LoVo (cell line): Measurements from ENCODE around the gene RBM14.
"Not testable (repeated sequence)": the region's sequence is repeated elsewhere in the genome, so short reads cannot be mapped to it uniquely, and the experiment has no call there.

Experiments
- DNase-seq: peaks from one replicate; pipeline ENCODE4 v3.0.0-alpha.2; 2016; ENCODE audit warnings: low spot score

The RBM14 gene

GRCh38 chr11:66616379-66617154 is at the start of gene RBM14:
Gene RBM14, plus strand, starts transcription at chr11:66616630. Its CDS starts 91 bp downstream, at chr11:66616721.
- DNase-seq = peak; percentile 98

GRCh38 chr11:66567787-66568123 is 48.7 kb upstream of the RBM14 start:
- no peak for DNase-seq

GRCh38 chr11:66568124-66568916 is 48.1 kb upstream of the RBM14 start, which contains the start of gene CTSF:
Gene CTSF, minus strand, starts transcription at chr11:66568606. Its CDS starts 120 bp downstream, at chr11:66568486.
- no peak for DNase-seq

- no peak for DNase-seq
These were observed 47.4 kb upstream of the RBM14 start for GRCh38 chr11:66569076-66569475.

GRCh38 chr11:66570079-66570849 is 46.2 kb upstream of the RBM14 start:
- DNase-seq = no peak

DNA sequence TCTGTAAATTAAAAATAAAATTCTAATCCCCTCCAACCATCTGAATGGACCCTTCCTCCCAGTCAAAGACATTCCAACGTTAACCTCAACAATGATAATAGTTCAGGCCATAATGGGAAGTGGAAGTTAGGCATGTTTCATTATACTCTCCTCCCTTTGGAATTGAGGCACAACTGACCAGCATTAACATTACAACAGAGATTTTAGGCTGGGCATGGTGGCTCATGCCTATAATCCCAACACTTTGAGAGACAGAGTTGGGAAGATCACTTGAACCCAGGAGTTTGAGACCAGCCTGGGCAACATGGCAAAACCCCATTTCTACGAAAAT is 45.6 kb upstream of the RBM14 start:
- DNase-seq = no peak

GRCh38 chr11:66579017-66579606 is 37.3 kb upstream of the RBM14 start:
- peak; percentile 21 for DNase-seq

DNA sequence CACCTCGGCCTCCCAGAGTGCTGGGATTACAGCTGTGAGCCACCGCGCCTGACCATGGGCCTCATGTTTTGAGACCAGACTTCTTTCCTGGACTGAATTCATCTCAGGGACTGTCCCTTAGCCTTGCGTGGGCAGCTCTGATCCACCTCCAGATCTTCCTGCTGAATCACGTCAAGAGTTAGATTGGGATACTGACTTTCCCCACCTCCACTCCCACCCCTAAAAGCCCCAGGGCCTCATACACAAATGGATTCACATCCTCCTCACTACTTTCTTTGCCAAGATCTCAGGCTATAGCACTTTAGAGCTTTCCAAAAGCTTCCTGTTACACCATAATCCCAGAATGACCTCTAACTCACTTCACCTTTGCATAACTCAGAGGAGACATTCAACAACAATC is 35.6 kb upstream of the RBM14 start:
- DNase-seq = no peak

DNA sequence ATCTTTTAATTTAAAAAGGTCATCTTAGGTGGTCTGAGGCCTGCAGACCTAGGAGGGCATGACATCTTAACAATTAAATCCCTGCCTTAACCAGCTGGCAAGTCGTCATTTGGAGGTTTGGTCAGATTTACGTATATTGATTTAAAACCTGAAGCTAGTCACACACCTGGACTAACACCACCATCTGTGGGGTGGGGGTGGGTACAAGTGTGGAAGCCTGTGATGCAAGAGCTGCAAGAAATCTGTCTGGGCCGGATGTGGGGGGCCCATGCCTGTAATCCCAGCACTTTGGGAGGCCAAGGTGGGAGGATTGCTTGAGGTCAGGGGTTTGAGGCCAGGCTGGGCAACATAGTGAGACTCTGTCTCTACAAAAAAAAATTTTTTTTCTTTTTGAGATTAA is 35.2 kb upstream of the RBM14 start:
- no peak for DNase-seq

DNA sequence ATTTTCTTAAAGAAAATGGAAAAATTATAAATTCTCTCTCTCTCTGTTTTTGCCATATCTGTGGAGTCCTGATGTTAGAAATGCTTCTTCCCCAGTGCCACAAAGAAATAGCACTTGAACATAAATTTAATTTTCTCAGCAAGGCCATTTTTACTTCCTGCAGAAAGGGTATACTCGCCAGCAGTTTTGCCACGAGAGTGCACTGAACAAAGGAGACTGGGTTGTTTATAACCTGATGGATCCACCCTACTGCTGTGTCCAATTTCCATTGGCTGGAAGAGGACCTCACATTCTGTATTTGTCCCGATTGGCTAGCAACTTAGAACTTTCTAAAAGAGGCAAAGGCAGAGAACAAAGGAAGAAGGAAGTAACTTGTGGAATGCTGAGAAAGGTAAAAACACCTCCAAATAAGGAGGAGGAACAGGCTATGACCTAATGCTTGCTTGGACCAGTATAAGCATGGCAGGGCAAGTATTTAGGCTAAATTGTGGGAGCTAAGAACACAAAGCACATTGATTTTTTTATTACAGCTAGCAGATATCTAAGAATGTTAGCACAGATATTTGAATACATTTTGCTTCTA is 33.8 kb upstream of the RBM14 start:
- DNase-seq = not testable (repeated sequence)

DNA sequence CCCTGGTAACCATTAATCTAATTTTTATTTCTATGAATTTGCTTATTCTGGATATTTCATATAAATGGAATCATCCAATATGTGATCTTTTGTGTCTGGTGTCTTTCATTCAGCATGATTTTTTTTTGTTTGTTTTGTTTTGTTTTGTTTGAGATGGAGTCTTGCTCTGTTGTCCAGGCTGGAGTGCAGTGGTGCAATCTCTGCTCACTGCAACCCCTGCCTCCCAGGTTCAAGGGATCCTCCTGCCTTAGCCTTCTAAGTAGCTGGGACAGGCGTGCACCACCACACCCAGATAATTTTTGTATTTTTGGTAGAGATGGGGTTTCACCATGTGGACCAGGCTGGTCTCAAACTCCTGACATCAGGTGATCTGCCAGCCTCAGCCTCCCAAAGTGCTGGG is 31.0 kb upstream of the RBM14 start:
- not testable (repeated sequence) for DNase-seq

- DNase-seq = no peak
These were observed 30.3 kb upstream of the RBM14 start for GRCh38 chr11:66586136-66586535.

DNA sequence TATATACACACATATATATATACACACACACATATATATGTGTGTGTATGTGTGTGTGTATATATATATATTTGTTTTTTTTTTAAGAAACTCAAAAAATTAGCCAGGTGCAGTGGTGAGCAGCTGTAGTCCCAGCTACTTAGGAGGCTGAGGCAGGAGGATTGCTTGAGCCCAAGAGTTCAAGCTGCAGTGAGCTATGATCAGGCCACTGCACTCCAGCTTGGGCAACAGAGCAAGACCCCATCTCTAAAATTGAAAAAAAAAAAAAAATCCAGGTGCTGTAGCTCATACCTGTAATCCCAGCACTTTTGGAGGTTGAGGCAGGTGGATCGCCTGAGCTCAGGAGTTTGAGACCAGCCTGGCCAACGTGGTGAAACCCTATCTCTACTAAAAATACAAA is 27.1 kb upstream of the RBM14 start:
- DNase-seq = not testable (repeated sequence)

GRCh38 chr11:66589996-66590675 is 26.3 kb upstream of the RBM14 start:
- no peak for DNase-seq

DNA sequence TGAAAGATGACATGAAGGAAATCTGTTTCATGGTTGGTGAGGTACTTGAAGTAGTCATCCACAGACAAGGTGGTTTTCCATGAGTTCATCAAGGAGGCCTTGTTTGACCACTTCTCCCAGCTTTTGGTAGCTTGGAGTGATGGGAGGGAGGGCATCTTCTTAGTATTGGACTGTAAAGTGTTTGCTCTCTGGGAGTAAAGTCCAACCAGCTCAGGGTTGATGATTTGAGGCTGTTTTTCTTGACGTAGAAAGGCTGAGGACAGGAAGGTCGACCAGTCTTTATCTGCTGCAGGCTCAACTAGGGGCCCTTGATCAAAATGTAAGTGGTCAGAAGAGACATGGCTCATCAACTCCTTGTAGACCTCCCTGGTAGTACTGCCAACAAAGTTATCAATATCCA is 25.3 kb upstream of the RBM14 start:
- DNase-seq = no peak

GRCh38 chr11:66592457-66593302 is 23.8 kb upstream of the RBM14 start, which contains the start of the genes CCDC87 and CCS:
Gene CCDC87, minus strand, starts transcription at chr11:66593063. Its CDS starts 48 bp downstream, at chr11:66593015.
Gene CCS, plus strand, starts transcription at chr11:66593185. Its CDS starts 77 bp downstream, at chr11:66593262.
- peak; percentile 97 for DNase-seq

GRCh38 chr11:66593303-66593635 is 23.2 kb upstream of the RBM14 start:
- DNase-seq = no peak

GRCh38 chr11:66593650-66594049 is 22.8 kb upstream of the RBM14 start:
- no peak for DNase-seq

- DNase-seq = no peak
These were observed 21.1 kb upstream of the RBM14 start for GRCh38 chr11:66595245-66595904.

- DNase-seq = no peak
These were observed 17.4 kb upstream of the RBM14 start for GRCh38 chr11:66598993-66599392.
